Activated CD4-positive, alpha-beta T cell treated with anti-CD3 and anti-CD28 coated beads for 36 hours (primary cell): ENCODE measurements around the gene APBB3. TPM values are rescaled to one million over a fixed set of nuclear protein-coding genes. Genes with fewer than 3 reads are reported as not detected.
A peak's percentile ranks its signal among the peaks of the same experiment; 100 is the strongest.
"Not testable (repeated sequence)": the region's sequence is repeated elsewhere in the genome, so short reads cannot be mapped to it uniquely, and the experiment has no call there.

ENCODE experiments used
- ATAC-seq: fragments of 200-7000 bp; cut with Tn5 transposase; one replicate; pipeline ENCODE4 v1.10.0; 2021; ENCODE audit warnings: mild to moderate bottlenecking, moderate library complexity
- CTCF ChIA-PET: fragments of 350-600 bp; sonication (Branson Sonifier 250); formaldehyde crosslinking; loops from one replicate; lab custom pipeline; 2021; ENCODE audit warnings: antibody characterized with exemption; lab: Charles Lee
- POLR2A ChIA-PET: fragments of 350-600 bp; sonication (Branson Sonifier 250); formaldehyde crosslinking; loops from one replicate; lab custom pipeline; 2021; ENCODE audit warnings: antibody characterized with exemption, inconsistent platforms; lab: Charles Lee
- DNase-seq: peaks from one replicate; pipeline ENCODE4 v3.0.0-alpha.2; 2020
- H3K27ac Mint-ChIP-seq: one replicate; pipeline ENCODE4 v1.8.0; 2021; ENCODE audit warnings: mixed read lengths
- H3K27me3 Mint-ChIP-seq: one replicate; pipeline ENCODE4 v1.8.0; 2021; ENCODE audit warnings: mixed read lengths
- H3K36me3 Mint-ChIP-seq: one replicate; pipeline ENCODE4 v1.8.0; 2021; ENCODE audit warnings: low read depth, mixed read lengths
- H3K4me1 Mint-ChIP-seq: one replicate; pipeline ENCODE4 v1.8.0; 2021; ENCODE audit warnings: mixed read lengths
- H3K4me3 Mint-ChIP-seq: one replicate; pipeline ENCODE4 v1.8.0; 2021; ENCODE audit warnings: mild to moderate bottlenecking, moderate library complexity, mixed read lengths
- H3K9me3 Mint-ChIP-seq: one replicate; pipeline ENCODE4 v1.8.0; 2021; ENCODE audit warnings: low read depth, mixed read lengths
- intact Hi-C, 2 experiments: fragments of 100-400 bp; cut with DNase I in 1 of 2; cut with micrococcal nuclease in 1 of 2; formaldehyde crosslinking; loops; one replicate each; pipeline versions ENCODE4 v1.14.2 to v1.15.1; 2022 to 2024; cut with DNase I, micrococcal nuclease
- total RNA-seq, 2 experiments: library from RNA; stranded (reverse); gene quantifications; one replicate each; pipeline ENCODE4 v1.2.3, GENCODE V29; 2021

The APBB3 gene
- total RNA-seq, 2 experiments from 2014 or later: 12.8 to 19.0 TPM

DNA sequence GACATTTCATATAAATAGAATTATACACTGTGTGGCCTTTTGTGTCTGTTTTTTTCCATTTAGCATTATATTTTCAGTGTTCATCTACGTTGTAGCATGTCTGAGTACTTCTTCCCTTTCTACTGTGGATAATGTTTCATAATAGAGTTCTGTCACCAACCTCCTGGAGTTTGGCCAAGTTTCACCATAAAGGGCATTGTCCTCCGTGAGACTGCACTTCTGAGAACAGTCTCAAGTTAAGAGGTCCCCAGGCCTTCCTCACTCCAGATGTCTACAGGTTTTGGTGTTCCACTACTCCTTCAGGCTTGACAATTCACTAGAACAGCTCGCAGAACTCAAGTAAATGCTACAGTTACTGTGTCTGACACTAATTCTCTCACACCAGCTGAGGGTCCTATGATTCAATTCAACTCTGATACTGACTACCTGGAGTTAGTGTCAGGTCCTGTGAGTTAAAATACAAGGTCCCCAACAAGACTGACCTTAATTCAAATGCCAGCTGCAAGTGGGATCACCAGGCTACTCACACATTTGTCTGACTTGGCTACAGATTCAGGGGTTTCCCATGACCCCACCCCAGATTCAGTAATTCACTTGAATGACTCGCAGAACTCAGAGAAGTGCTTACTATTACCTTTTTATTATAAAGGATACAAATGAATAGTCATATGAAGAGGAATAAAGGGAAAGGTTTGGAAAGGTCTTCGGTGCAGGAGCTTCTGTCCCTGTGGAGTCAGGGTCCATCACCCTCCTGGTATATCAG lies 31.3 kb upstream of the APBB3 start:
- Mint-ChIP-seq H3K4me1 (peaks cover 2% of the 10 kb centered on the region), H3K9me3 (no peaks in the 10 kb centered on the region), H3K27me3 (no peaks in the 10 kb centered on the region), H3K36me3 (no peaks in the 10 kb centered on the region), H3K4me3 (no peak overlapping the region), H3K27ac (no peak overlapping the region)
- ChIA-PET CTCF (no interaction called here), POLR2A (no interaction called here)
- intact Hi-C loops: no loop called here
- no peak for DNase-seq
- ATAC-seq: no peak

DNA sequence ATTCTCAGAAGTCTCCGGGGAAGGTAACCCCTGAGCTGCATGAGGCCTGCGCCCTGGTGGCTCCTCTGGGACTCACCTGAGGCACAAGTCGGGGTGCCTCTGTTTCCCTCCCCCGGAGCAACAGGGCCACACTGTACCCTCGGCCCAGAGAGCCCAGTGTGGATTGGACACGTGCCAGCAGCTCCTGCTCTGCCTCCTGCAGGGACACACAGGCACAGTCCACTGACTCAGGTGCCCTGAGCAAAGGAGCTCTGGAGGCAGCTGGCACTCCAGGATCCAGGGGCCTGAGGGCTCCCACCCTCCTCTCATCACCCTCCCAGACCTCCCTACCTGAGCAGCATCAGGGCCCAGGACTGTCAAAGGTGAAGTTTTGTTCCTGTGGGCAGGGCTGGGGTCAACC lies 29.8 kb upstream of the APBB3 start:
- Mint-ChIP-seq H3K4me1 (peaks cover 2% of the 10 kb centered on the region), H3K36me3 (no peaks in the 10 kb centered on the region), H3K27ac (no peak overlapping the region), H3K4me3 (no peak overlapping the region), H3K27me3 (no peaks in the 10 kb centered on the region), H3K9me3 (no peaks in the 10 kb centered on the region)
- ChIA-PET CTCF (interaction anchor here (0.6 kb wide), 1 partner anchor 41 kb away, joined by 3 read pairs; no protein-coding TSS in a partner anchor), POLR2A (no interaction called here)
- intact Hi-C loops: no loop called here
- no peak for DNase-seq
- ATAC-seq: no peak

DNA sequence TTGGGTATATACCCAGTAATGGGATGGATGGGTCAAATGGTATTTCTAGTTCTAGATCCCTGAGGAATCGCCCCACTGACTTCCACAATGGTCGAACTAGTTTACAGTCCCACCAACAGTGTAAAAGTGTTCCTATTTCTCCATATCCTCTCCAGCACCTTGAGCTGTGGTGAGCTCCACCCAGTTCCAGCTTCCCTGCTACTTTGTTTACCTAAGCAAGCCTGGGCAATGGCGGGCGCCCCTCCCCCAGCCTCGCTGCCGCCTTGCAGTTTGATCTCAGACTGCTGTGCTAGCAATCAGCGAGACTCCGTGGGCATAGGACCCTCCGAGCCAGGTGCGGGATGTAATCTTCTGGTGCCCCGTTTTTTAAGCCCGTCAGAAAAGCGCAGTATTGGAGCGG lies 28.7 kb upstream of the APBB3 start:
- DNase-seq, H3K27me3 Mint-ChIP-seq, H3K36me3 Mint-ChIP-seq, H3K4me1 Mint-ChIP-seq, CTCF ChIA-PET, H3K9me3 Mint-ChIP-seq, ATAC-seq, POLR2A ChIA-PET, H3K27ac Mint-ChIP-seq, intact Hi-C loops: not testable (repeated sequence)
- H3K4me3 Mint-ChIP-seq: peak overlapping the region; percentile 29

DNA sequence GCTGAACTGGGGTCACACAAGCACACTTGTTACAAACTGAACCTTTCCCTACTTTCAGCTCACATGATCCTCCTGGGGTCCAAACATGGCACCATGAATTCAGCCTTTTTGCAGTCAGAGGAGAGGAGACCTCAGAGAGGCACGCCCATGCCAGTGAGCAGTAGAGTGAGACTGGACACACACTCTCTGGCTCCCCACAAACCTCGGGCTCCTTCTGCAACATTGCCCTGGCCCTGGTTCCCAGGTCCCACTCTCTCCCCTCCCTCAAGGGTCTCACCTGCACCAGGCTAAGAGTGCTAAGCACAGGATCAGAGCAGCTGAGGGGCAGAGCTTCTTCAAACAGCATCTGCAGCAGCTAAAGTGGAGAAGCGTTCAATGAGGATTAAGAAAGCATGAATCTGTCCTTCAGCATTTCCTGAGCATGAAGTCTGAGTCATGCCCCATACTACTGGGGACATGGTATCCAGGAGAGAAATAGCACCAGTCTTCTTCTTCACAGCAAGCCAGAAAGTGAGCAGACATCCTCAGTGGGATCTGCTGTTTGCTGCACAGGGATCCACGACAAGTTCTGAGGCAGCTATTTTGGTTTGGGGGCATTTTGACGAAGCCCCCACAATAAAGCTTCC lies 27.5 kb upstream of the APBB3 start:
- no peaks in the 10 kb centered on the region for H3K27me3 Mint-ChIP-seq
- intact Hi-C loops: no loop called here
- H3K4me1 Mint-ChIP-seq: peaks cover 2% of the 10 kb centered on the region
- ChIA-PET POLR2A (no interaction called here), CTCF (interaction anchor here (0.6 to 0.8 kb wide), 3 partner anchors 43 to 180 kb away, joined by 3 to 4 read pairs (median 4); no protein-coding TSS in a partner anchor)
- H3K9me3 Mint-ChIP-seq: no peaks in the 10 kb centered on the region
- H3K27ac Mint-ChIP-seq: no peak overlapping the region
- ATAC-seq (no peak), DNase-seq (no peak)
- H3K36me3 Mint-ChIP-seq: no peaks in the 10 kb centered on the region
- no peak overlapping the region for H3K4me3 Mint-ChIP-seq

DNA sequence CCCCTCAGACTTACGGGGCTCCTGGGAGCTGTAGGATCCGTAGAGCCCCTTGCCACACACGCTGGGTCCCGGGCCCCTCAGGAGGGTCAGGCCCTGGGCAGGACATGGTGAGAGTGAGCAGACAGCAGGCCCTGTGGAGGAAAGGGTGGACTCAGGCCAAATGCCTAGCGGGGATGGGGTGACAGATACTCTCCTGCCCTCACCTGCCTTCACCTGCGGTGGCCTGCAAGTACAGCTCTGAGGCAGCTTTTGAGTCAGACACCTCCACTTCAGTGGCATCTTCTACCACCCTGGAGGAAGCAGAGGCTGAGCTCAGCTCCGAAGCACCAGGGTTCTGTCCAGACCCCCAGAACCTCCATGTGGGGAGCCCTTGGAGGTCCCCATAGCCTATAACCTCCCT lies 26.5 kb upstream of the APBB3 start:
- H3K27ac Mint-ChIP-seq: no peak overlapping the region

DNA sequence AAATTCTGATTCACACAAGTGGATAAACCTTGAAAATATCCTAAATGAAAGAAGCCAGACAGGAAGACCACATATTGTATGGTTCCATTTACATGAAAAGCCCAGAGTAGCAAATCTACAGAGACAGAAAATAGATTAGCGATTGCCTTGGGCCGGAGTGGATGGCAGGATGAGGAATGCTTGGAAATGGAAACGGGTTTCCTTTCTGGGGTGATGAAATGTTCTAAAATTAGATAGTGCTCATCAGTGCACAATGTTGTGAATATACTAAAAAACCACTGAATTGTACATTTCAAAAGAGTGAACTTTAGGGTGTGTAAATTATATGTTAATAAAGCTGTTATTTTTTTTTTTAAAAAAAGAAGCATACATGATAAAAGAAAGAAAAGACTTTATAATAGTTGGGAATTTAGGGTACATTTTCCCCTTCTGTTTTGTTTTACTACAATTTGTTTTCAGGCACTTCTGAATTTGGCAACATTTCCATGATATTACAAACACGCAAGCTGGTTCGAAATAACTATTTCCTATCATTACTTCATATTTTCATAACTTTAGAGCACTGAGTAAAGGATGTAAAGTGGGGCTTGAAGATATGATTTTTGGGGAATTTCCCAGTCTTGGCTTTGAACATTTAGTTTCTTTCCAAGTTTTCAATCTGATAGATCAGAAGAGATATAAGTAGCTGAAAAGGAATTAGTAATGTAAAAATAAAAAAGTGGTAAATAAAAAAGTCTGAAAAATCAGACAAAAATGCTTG lies 24.1 kb upstream of the APBB3 start:
- ATAC-seq: no peak

More for the DNA sequence above, 26.5 kb upstream of the APBB3 start:
- no peaks in the 10 kb centered on the region for H3K27me3 Mint-ChIP-seq
- no peak for ATAC-seq
- no peaks in the 10 kb centered on the region for H3K9me3 Mint-ChIP-seq
- ChIA-PET CTCF (no interaction called here), POLR2A (no interaction called here)
- no peak for DNase-seq
- peaks cover 2% of the 10 kb centered on the region for H3K4me1 Mint-ChIP-seq
- intact Hi-C loops: no loop called here
- no peak overlapping the region for H3K4me3 Mint-ChIP-seq
- no peaks in the 10 kb centered on the region for H3K36me3 Mint-ChIP-seq

DNA sequence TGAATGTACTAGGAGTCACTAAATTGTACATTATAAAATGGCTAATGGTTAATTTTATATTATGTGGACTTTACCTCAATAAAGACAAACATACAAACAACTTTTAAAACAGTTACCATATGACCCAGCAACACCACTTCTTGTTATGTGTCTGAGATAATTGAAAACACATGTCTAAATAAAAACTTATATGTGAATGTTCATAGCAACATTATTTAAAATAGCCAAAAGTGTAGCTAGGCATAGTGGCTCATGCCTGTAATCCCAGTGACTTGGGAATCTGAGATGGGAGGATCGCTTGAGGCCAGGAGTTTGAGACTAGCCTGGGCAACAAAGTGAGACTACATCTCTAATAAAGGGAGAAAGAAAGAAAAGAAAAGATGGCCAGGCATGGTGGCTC lies 23.1 kb upstream of the APBB3 start:
- no peaks in the 10 kb centered on the region for H3K4me1 Mint-ChIP-seq
- DNase-seq (no peak), ATAC-seq (no peak)
- H3K27ac Mint-ChIP-seq: no peak overlapping the region
- CTCF ChIA-PET: no interaction called here
- H3K27me3 Mint-ChIP-seq: no peaks in the 10 kb centered on the region
- POLR2A ChIA-PET: no interaction called here
- peaks cover 2% of the 10 kb centered on the region for H3K9me3 Mint-ChIP-seq
- intact Hi-C loops: no loop called here
- no peaks in the 10 kb centered on the region for H3K36me3 Mint-ChIP-seq
- H3K4me3 Mint-ChIP-seq: no peak overlapping the region

More for the DNA sequence above, 24.1 kb upstream of the APBB3 start:
- POLR2A ChIA-PET: no interaction called here
- no peak for DNase-seq
- no peak overlapping the region for H3K27ac Mint-ChIP-seq
- intact Hi-C loops: no loop called here
- no peak overlapping the region for H3K4me3 Mint-ChIP-seq
- no peaks in the 10 kb centered on the region for H3K36me3 Mint-ChIP-seq
- CTCF ChIA-PET: no interaction called here
- H3K27me3 Mint-ChIP-seq: no peaks in the 10 kb centered on the region
- H3K9me3 Mint-ChIP-seq: peaks cover 2% of the 10 kb centered on the region
- H3K4me1 Mint-ChIP-seq: peaks cover 2% of the 10 kb centered on the region

DNA sequence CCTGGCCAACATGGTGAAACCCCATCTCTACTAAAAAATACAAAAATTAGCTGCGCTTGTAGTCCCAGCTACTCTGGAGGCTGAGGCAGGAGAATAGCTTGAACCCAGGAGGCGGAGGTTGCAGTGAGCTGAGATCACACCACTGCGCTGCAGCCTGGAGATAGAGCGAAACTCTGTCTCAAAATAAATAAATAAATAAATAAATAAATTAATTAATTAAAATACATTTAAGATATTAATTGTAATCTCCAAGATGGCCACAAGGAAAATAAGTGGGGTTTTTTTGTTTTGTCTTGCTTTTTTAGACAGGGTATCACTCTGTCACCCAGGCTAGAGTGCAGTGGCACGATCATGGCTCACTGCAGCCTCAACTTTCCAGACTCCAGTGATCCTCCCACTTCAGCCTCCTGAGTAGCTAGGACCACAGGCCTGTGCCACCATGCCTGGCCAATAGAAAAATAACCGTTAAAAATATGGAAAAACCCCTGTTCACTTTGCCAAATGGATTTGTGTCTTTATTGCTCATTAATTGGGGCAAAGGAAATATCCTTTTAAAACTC lies 14.9 kb upstream of the APBB3 start:
- ChIA-PET CTCF (interaction anchor here (1.0 to 1.2 kb wide), 2 partner anchors 14 to 143 kb away, joined by 3 to 4 read pairs; partner anchors contain the start of gene SLC35A4), POLR2A (interaction anchor here (0.7 kb wide), 1 partner anchor 396 kb away, joined by 12 read pairs; no protein-coding TSS in a partner anchor)
- H3K4me3 Mint-ChIP-seq, H3K27ac Mint-ChIP-seq, H3K4me1 Mint-ChIP-seq, DNase-seq, H3K9me3 Mint-ChIP-seq, H3K36me3 Mint-ChIP-seq, ATAC-seq, H3K27me3 Mint-ChIP-seq, intact Hi-C loops: not testable (repeated sequence)

DNA sequence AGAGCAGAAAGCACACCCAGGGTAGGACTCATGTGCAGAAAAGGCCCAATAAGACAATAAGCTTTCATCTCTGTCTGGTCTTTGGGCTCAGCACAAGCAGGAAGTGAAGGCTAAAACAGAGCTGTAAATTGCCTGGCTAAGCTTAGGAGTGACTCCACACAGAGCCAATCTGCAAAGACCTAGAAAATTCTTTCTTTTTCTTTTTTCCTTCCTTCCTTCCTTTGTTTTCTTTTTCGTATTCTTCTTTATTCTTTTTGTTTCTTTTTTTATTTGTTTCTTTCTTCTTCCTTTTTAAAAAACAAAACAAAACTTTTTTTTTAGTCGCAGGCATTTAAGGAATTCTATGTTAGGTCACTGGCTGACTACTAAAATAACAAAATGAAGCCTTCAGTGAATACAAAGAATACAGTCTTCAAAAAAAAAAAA lies 12.4 kb upstream of the APBB3 start:
- ChIA-PET CTCF (interaction anchor here (0.9 to 1.4 kb wide), 4 partner anchors 11 to 143 kb away, joined by 3 to 4 read pairs (median 3); partner anchors contain the start of gene EIF4EBP3), POLR2A (interaction anchor here (0.7 kb wide), 1 partner anchor 213 kb away, joined by 3 read pairs; no protein-coding TSS in a partner anchor)
- no peak for ATAC-seq
- Mint-ChIP-seq H3K27ac (no peak overlapping the region), H3K4me1 (no peaks in the 10 kb centered on the region), H3K27me3 (no peaks in the 10 kb centered on the region), H3K4me3 (no peak overlapping the region), H3K9me3 (no peaks in the 10 kb centered on the region), H3K36me3 (no peaks in the 10 kb centered on the region)
- intact Hi-C loops: no loop called here
- no peak for DNase-seq

DNA sequence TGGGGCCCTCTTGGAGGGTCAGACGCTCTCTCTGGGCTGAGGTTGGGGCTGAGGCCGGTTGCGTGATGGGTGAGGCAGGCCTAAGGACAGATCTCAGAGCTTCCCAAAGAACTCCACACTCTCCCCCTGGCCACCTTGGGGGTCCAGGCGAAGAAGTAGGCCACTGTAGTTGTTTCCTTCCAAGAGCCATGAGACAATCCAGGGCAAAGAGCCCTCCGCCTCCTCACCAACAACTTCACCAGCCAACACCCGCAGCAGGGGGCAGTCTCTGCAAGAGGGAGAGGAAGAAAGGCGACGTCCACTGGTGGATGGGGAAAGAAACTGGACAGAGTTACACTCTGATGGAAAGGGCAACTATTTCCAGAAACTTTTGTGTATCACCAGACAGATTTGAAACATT lies 10.9 kb upstream of the APBB3 start:
- Mint-ChIP-seq H3K27ac (no peak overlapping the region), H3K4me1 (peaks cover under 1% of the 10 kb centered on the region), H3K9me3 (no peaks in the 10 kb centered on the region), H3K27me3 (no peaks in the 10 kb centered on the region), H3K4me3 (no peak overlapping the region), H3K36me3 (peaks cover 2% of the 10 kb centered on the region)
- POLR2A ChIA-PET: no interaction called here
- CTCF ChIA-PET: interaction anchor here (1.4 kb wide), 1 partner anchor 59 kb away, joined by 4 read pairs; no protein-coding TSS in a partner anchor
- ATAC-seq: no peak
- intact Hi-C loops: loop anchor here in 1 of 2 experiments (1.0 kb wide), 1 partner anchor 145 kb away; no protein-coding TSS in a partner anchor
- peak; percentile 54 for DNase-seq

DNA sequence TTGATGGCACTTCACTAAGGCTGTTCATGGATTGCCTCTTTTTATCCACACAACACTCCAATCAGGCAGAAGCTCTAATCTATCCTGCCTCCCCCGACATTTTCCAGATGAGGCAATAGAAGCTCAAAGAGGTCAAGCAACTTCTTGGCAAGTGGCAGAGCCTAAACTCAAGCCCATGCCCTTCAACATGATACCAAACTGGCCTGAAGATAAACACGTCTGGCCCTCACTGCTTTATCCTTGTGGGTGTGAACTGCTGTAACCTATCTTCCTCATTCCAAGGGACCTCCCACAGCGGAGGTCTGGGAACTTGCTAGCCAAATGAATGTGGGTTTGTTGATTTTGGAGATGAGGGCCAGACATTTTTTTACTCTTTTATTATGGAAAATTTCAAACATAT lies 9.8 kb upstream of the APBB3 start:
- no peak overlapping the region for H3K4me3 Mint-ChIP-seq
- intact Hi-C loops: no loop called here
- no peaks in the 10 kb centered on the region for H3K9me3 Mint-ChIP-seq
- ChIA-PET POLR2A (interaction anchor here (0.6 kb wide), 1 partner anchor 20 kb away, joined by 4 read pairs; no protein-coding TSS in a partner anchor), CTCF (interaction anchor here (0.7 kb wide), 1 partner anchor 16 kb away, joined by 3 read pairs; no protein-coding TSS in a partner anchor)
- ATAC-seq (no peak), DNase-seq (no peak)
- no peaks in the 10 kb centered on the region for H3K27me3 Mint-ChIP-seq
- peaks cover 7% of the 10 kb centered on the region for H3K36me3 Mint-ChIP-seq
- H3K4me1 Mint-ChIP-seq: peaks cover 12% of the 10 kb centered on the region
- no peak overlapping the region for H3K27ac Mint-ChIP-seq
